Transverse colon (tissue), 4 donors: Measurements from ENCODE around the gene TOX2.

Source experiments
- EP300 ChIP-seq: sonication (generic); formaldehyde crosslinking; IDR thresholded peaks from one replicate; pipeline ENCODE4 v1.6.1; 2017; ENCODE audit warnings: antibody characterized with exemption, low read depth
- POLR2A ChIP-seq: fragments of 450-650 bp; IDR thresholded peaks from one replicate; pipeline ENCODE4 v1.6.1; 2016; ENCODE audit warnings: antibody characterized with exemption, mild to moderate bottlenecking, moderate library complexity
- POLR2AphosphoS5 ChIP-seq, 3 donors: sonication (generic); formaldehyde crosslinking; IDR thresholded peaks; one replicate each; pipeline ENCODE4 v1.6.1; 2016; ENCODE audit warnings: antibody characterized with exemption in 3 of 3
- TF ChIP-seq, protein P1 (sequence below), 5 experiments: fragments of 200-600 bp in 3 of 5; fragments of 450-650 bp in 2 of 5; sonication (generic) in 3 of 5; IDR thresholded peaks; 1 replicate in 2 of 5; 2 replicates in 3 of 5; pipeline ENCODE4 v1.5.1; 2016 to 2017; ENCODE audit warnings: antibody characterized with exemption in 5 of 5, inconsistent platforms in 3 of 5, mild to moderate bottlenecking in 2 of 5, moderate library complexity in 1 of 5

DNA sequence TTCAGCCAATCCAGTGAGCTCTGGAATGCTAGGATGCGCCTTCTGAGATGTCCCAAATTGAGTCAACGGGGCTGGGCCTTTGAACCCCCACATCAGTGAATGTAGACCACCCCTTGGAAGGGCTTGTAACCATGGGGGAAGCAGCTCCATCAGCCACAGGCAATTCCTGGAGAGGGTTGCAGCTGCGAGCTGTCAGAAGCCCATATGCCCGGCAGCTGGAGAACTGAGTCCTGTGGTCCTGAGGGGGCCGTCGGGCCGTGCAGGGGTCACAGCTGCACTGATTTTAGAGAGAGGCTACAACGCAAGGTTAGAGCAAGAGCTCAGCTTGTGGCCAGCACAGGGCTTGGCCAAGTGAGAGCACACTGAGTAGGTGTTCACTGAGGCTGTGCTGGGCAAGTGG, 121.3 kb downstream of the TOX2 start:
- TF ChIP-seq POLR2AphosphoS5 (IDR thresholded peaks at IDR 0.05) (no peak), POLR2A (no peak), EP300 (no peak)
- TF ChIP-seq, protein P1, sequence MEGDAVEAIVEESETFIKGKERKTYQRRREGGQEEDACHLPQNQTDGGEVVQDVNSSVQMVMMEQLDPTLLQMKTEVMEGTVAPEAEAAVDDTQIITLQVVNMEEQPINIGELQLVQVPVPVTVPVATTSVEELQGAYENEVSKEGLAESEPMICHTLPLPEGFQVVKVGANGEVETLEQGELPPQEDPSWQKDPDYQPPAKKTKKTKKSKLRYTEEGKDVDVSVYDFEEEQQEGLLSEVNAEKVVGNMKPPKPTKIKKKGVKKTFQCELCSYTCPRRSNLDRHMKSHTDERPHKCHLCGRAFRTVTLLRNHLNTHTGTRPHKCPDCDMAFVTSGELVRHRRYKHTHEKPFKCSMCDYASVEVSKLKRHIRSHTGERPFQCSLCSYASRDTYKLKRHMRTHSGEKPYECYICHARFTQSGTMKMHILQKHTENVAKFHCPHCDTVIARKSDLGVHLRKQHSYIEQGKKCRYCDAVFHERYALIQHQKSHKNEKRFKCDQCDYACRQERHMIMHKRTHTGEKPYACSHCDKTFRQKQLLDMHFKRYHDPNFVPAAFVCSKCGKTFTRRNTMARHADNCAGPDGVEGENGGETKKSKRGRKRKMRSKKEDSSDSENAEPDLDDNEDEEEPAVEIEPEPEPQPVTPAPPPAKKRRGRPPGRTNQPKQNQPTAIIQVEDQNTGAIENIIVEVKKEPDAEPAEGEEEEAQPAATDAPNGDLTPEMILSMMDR (IDR thresholded peaks at IDR 0.05): no peak
